Sigmoid colon (tissue), 7 donors: ENCODE measurements around the gene BMPER. TPM values are rescaled to one million over a fixed set of nuclear protein-coding genes. Genes with fewer than 3 reads are reported as not detected.

Source experiments
- DNase-seq: peaks from one replicate; pipeline ENCODE4 v3.0.0-alpha.2; 2019
- H3K27ac ChIP-seq, 4 donors: fragments of 200-600 bp; sonication (generic); one replicate each; pipeline ENCODE4 v1.5.1; 2016 to 2019; ENCODE audit warnings: mild to moderate bottlenecking in 1 of 4
- H3K27me3 ChIP-seq, 3 donors: fragments of 200-600 bp; sonication (generic); one replicate each; pipeline ENCODE4 v1.5.1; 2019; ENCODE audit warnings: mild to moderate bottlenecking in 1 of 3
- H3K36me3 ChIP-seq, 4 donors: fragments of 200-600 bp; sonication (generic); one replicate each; pipeline ENCODE4 v1.5.1; 2016 to 2019
- H3K4me1 ChIP-seq, 4 donors: fragments of 200-600 bp; sonication (generic); one replicate each; pipeline ENCODE4 v1.5.1; 2017 to 2019
- H3K4me3 ChIP-seq, 4 donors: fragments of 200-600 bp; sonication (generic); one replicate each; pipeline ENCODE4 v1.5.1; 2017 to 2019; ENCODE audit warnings: mild to moderate bottlenecking in 2 of 4, moderate library complexity in 1 of 4
- H3K9me3 ChIP-seq, 4 donors: fragments of 200-600 bp in 3 of 4; sonication (generic) in 3 of 4; one replicate each; pipeline versions ENCODE4 v1.5.1 to v1.6.1; 2013 to 2019
- CTCF ChIP-seq, 4 experiments: fragments of 450-650 bp in 3 of 4; fragments of 200-600 bp in 1 of 4; IDR thresholded peaks; one replicate each; pipeline ENCODE4 v1.5.1; 2016 to 2019; ENCODE audit warnings: antibody characterized with exemption in 4 of 4, mild to moderate bottlenecking in 3 of 4, moderate library complexity in 2 of 4
- EP300 ChIP-seq, 4 donors: sonication (generic); formaldehyde crosslinking; IDR thresholded peaks; one replicate each; pipeline ENCODE4 v1.6.1; 2017; ENCODE audit warnings: antibody characterized with exemption in 4 of 4
- POLR2A ChIP-seq, 2 donors: fragments of 450-650 bp; IDR thresholded peaks; one replicate each; pipeline ENCODE4 v1.6.1; 2016; ENCODE audit warnings: antibody characterized with exemption in 2 of 2, mild to moderate bottlenecking in 2 of 2, moderate library complexity in 2 of 2
- POLR2AphosphoS5 ChIP-seq, 4 donors: sonication (generic); formaldehyde crosslinking; IDR thresholded peaks; one replicate each; pipeline ENCODE4 v1.6.1; 2017; ENCODE audit warnings: antibody characterized with exemption in 4 of 4
- WGBS, 2 donors: extraction: QIAGEN DNeasy Blood & Tissue Kit; methylation state at CpG; one replicate each; pipeline ENCODE4 v1.1.7; 2013; 5-methylcytosine and 5-hydroxymethylcytosine counted together
- intact Hi-C: fragments of 100-400 bp; cut with DNase I; formaldehyde crosslinking; loops from one replicate; pipeline ENCODE4 v1.15.1; 2023
- polyA plus RNA-seq, 3 donors: library from polyadenylated mRNA; stranded (reverse); fragments of 200-250 nt; gene quantifications; one replicate each; pipeline ENCODE4 v1.2.3, GENCODE V29; 2013
- total RNA-seq, 4 donors: library from RNA; depleted of rRNA; stranded (reverse); fragments of >200 nt; gene quantifications; one replicate each; pipeline ENCODE4 v1.1.0, GENCODE V29; 2016
- donor health status: healthy with polysubstance abuse.
- donor health status: Bipolar disorder and iron deficiency.
- donor health status: healthy.

Gene BMPER
- total RNA-seq (1 to 10 TPM; 1.1 to 3.1 (median 2.3) TPM), polyA plus RNA-seq (under 1 TPM in 2 of 3 donors, not detected in 1; 0.51 to 0.60 TPM)

GRCh38 chr7:33905389-33906032 lies at the start of gene BMPER:
Gene BMPER (plus strand): TSS chr7:33905539. CDS start chr7:33905614, 75 bp downstream.
- Histone ChIP-seq H3K4me3 (peak within 1 kb of the TSS; percentile 57 to 74 (median 65)), H3K36me3 (no peaks in the 10 kb centered on the region), H3K4me1 (peaks cover 0 to 20% (median 13%) of the 10 kb centered on the region in 4 donors), H3K27ac (peak within 1 kb of the TSS; percentile 54 to 70 (median 64)), H3K27me3 (peaks cover 0 to 4% (median 0%) of the 10 kb centered on the region in 3 donors), H3K9me3 (no peaks in the 10 kb centered on the region)
- TF ChIP-seq EP300 (IDR thresholded peaks at IDR 0.05) (no peak), CTCF (IDR thresholded peaks at IDR 0.05) (no peak), POLR2AphosphoS5 (IDR thresholded peaks at IDR 0.05) (no peak), POLR2A (IDR thresholded peaks at IDR 0.05) (no peak)
- peak; percentile 73 for DNase-seq
- WGBS, 2 donors = 2 to 4% methylated on average over 40 to 46 of the region's 47 CpGs
- intact Hi-C loops = loop anchor here (2.0 kb wide), 1 partner anchor 27 kb away; no protein-coding TSS in a partner anchor

- no peak for TF ChIP-seq CTCF (IDR thresholded peaks at IDR 0.05)
- TF ChIP-seq EP300 (IDR thresholded peaks at IDR 0.05) = no peak
- TF ChIP-seq POLR2A (IDR thresholded peaks at IDR 0.05) = no peak
- no peak for TF ChIP-seq POLR2AphosphoS5 (IDR thresholded peaks at IDR 0.05)
- intact Hi-C loops = no loop called here
- Histone ChIP-seq H3K27me3 (no peaks in the 10 kb centered on the region), H3K4me3 (no peak overlapping the region), H3K36me3 (no peaks in the 10 kb centered on the region), H3K9me3 (no peaks in the 10 kb centered on the region), H3K4me1 (no peaks in the 10 kb centered on the region), H3K27ac (no peak overlapping the region)
- no peak for DNase-seq
Measured at GRCh38 chr7:33861947-33862346, 43.4 kb upstream of the BMPER start.

- Histone ChIP-seq H3K27me3 (no peaks in the 10 kb centered on the region), H3K36me3 (no peaks in the 10 kb centered on the region), H3K4me1 (no peaks in the 10 kb centered on the region), H3K4me3 (no peak overlapping the region), H3K27ac (no peak overlapping the region), H3K9me3 (no peaks in the 10 kb centered on the region)
- no peak for DNase-seq
- intact Hi-C loops = no loop called here
- 77 to 82% methylated on average over 10 of the region's 10 CpGs for WGBS, 2 donors
- TF ChIP-seq EP300 (IDR thresholded peaks at IDR 0.05) (no peak), POLR2A (IDR thresholded peaks at IDR 0.05) (no peak), POLR2AphosphoS5 (IDR thresholded peaks at IDR 0.05) (no peak), CTCF (IDR thresholded peaks at IDR 0.05) (no peak)
Measured at GRCh38 chr7:33862946-33863814, 42.2 kb upstream of the BMPER start.

- Histone ChIP-seq H3K9me3 (no peaks in the 10 kb centered on the region), H3K27ac (no peak overlapping the region), H3K4me1 (no peaks in the 10 kb centered on the region), H3K36me3 (no peaks in the 10 kb centered on the region), H3K27me3 (no peaks in the 10 kb centered on the region), H3K4me3 (no peak overlapping the region)
- TF ChIP-seq POLR2A (IDR thresholded peaks at IDR 0.05) (no peak), EP300 (IDR thresholded peaks at IDR 0.05) (no peak), CTCF (IDR thresholded peaks at IDR 0.05) (no peak), POLR2AphosphoS5 (IDR thresholded peaks at IDR 0.05) (no peak)
- no peak for DNase-seq
- WGBS, 2 donors = 88 to 91% methylated on average over 8 of the region's 8 CpGs
- intact Hi-C loops = no loop called here
Measured at GRCh38 chr7:33868166-33868565, 37.2 kb upstream of the BMPER start.
